Measurements from ENCODE around the gene TCERG1L.

DNA sequence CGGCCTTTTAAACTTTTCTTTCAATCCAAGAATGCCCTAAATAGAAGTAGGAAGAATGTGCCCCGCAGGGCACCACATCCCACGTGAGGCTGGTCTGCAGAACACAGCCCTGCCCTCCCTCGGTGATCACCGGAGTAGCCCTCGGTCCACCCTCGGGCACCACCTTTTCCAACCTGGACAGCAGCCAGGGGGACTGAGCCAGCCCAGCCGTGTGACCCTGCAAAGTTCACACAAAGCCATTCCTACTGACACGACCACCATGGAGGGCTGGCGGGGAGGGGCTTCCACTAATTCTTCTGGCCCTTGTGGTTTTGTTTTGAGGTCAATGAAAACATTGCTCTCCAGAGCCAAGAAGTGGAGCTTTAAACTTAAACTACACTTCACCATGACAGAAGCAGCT is 132.2 kb downstream of the TCERG1L start:
- TF ChIP-seq, protein P1, sequence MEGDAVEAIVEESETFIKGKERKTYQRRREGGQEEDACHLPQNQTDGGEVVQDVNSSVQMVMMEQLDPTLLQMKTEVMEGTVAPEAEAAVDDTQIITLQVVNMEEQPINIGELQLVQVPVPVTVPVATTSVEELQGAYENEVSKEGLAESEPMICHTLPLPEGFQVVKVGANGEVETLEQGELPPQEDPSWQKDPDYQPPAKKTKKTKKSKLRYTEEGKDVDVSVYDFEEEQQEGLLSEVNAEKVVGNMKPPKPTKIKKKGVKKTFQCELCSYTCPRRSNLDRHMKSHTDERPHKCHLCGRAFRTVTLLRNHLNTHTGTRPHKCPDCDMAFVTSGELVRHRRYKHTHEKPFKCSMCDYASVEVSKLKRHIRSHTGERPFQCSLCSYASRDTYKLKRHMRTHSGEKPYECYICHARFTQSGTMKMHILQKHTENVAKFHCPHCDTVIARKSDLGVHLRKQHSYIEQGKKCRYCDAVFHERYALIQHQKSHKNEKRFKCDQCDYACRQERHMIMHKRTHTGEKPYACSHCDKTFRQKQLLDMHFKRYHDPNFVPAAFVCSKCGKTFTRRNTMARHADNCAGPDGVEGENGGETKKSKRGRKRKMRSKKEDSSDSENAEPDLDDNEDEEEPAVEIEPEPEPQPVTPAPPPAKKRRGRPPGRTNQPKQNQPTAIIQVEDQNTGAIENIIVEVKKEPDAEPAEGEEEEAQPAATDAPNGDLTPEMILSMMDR (conservative IDR thresholded peaks at IDR 0.05): no peak
- no peak for TF ChIP-seq EZH2 (IDR thresholded peaks at IDR 0.05; ENCODE audit: low read depth)

Measured in PC-9 (cell line).